HEK293 (cell line): ENCODE data around the gene MRNIP.

Source experiments
- SP2 ChIP-seq: fragments of 450-650 bp; formaldehyde crosslinking; IDR thresholded peaks from 2 replicates; pipeline ENCODE4 v1.5.1; 2016; ENCODE audit warnings: missing biosample characterization, missing genetic modification characterization
- ZNF555 ChIP-seq: fragments of 450-650 bp; formaldehyde crosslinking; conservative IDR thresholded peaks from 2 replicates; pipeline ENCODE4 v1.5.1; 2017; ENCODE audit warnings: missing biosample characterization, mild to moderate bottlenecking, missing genetic modification characterization, inconsistent platforms

DNA sequence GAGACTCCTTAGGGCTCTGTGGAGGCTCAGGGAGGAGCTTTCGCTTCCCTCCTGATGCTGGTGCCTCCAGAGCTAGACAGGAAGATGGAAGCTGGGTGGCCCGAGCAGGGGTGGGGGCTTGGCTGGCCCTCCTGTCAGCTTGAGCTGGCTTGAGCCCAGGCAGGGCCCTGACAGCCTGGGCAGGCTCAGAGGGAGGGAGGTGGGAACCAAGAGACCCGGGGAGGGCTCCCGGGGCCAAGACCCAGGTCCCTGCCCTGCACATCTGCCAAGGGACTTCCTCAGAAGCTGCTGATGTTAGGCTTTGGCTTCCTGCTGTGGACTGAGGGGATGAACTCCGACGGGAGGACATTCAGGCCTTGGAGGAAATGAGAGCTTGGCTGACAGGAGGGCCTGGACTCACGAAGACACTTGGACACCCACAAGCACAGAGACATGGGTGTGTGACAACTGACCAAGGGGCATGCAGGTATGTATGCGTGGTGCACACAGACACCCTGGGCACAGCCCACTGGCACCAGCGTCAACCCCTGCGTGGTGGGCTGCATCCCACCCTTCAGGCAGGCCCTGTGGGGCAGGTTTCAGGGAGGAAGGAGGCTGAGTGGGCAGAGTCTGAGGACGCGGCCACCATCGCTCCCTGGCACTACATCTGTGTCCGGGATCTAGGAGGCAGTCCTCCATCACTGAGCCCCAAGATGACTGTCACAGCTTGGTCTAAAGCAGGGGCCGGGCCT, 66.6 kb downstream of the MRNIP start:
- TF ChIP-seq ZNF555 (tag by site-specific recombination), result no peak
- no peak for TF ChIP-seq SP2 (tag by site-specific recombination)
